SK-N-SH treated with all-trans-retinoic acid at 6 μM for 48 hours (cell line): Measurements from ENCODE around the gene STATH.

Experiments
- ATAC-seq: fragments of 200-7000 bp; cut with Tn5 transposase; 3 replicates; pipeline ENCODE4 v1.9.1; 2020; ENCODE audit warnings: mild to moderate bottlenecking, moderate library complexity
- BACH2 ChIP-seq: fragments of 250-450 bp; sonication (Bioruptor Pico); IDR thresholded peaks from 2 replicates; pipeline ENCODE4 v1.9.0; 2021; ENCODE audit warnings: mild to moderate bottlenecking, borderline replicate concordance
- CSDC2 ChIP-seq: fragments of 250-450 bp; sonication (Bioruptor Pico); IDR thresholded peaks from 2 replicates; pipeline ENCODE4 v1.5.0; 2020; ENCODE audit warnings: mild to moderate bottlenecking, moderate library complexity
- ESRRG ChIP-seq: fragments of 250-450 bp; sonication (Bioruptor Pico); IDR thresholded peaks from 2 replicates; pipeline ENCODE4 v1.6.1; 2021; ENCODE audit warnings: mild to moderate bottlenecking
- GLIS3 ChIP-seq: fragments of 250-450 bp; sonication (Bioruptor Pico); IDR thresholded peaks from 2 replicates; pipeline ENCODE4 v1.5.0; 2020; ENCODE audit warnings: mild to moderate bottlenecking, moderate library complexity
- ISL1 ChIP-seq: fragments of 250-450 bp; sonication (Bioruptor Pico); IDR thresholded peaks from 2 replicates; pipeline ENCODE4 v2.1.2; 2022; ENCODE audit warnings: mild to moderate bottlenecking, moderate library complexity
- OSR1 ChIP-seq: fragments of 250-450 bp; sonication (Bioruptor Pico); IDR thresholded peaks from 2 replicates; pipeline ENCODE4 v1.8.0; 2022; ENCODE audit warnings: moderate library complexity, mild to moderate bottlenecking, inconsistent platforms
- PPARA ChIP-seq: fragments of 250-450 bp; sonication (Bioruptor Pico); IDR thresholded peaks from 2 replicates; pipeline ENCODE4 v1.5.0; 2020; ENCODE audit warnings: mild to moderate bottlenecking, borderline replicate concordance
- RARB ChIP-seq: fragments of 250-450 bp; sonication (Bioruptor Pico); IDR thresholded peaks from 2 replicates; pipeline ENCODE4 v1.8.0; 2021; ENCODE audit warnings: mild to moderate bottlenecking, moderate library complexity
- SNAI2 ChIP-seq: fragments of 250-450 bp; sonication (Bioruptor Pico); IDR thresholded peaks from 2 replicates; pipeline ENCODE4 v1.5.0; 2020; ENCODE audit warnings: mild to moderate bottlenecking, moderate library complexity
- TCF4 ChIP-seq: fragments of 250-450 bp; sonication (Bioruptor Pico); IDR thresholded peaks from 2 replicates; pipeline ENCODE4 v1.8.0; 2021; ENCODE audit warnings: mild to moderate bottlenecking, moderate library complexity, borderline replicate concordance
- TOX ChIP-seq: fragments of 250-450 bp; sonication (Bioruptor Pico); IDR thresholded peaks from 2 replicates; pipeline ENCODE4 v1.8.0; 2021; ENCODE audit warnings: mild to moderate bottlenecking, moderate library complexity, borderline replicate concordance
- ZC3H10 ChIP-seq: fragments of 250-450 bp; sonication (Bioruptor Pico); IDR thresholded peaks from 2 replicates; pipeline ENCODE4 v1.5.1; 2021; ENCODE audit warnings: mild to moderate bottlenecking, moderate library complexity
- ZFP30 ChIP-seq: fragments of 450-650 bp; formaldehyde crosslinking; IDR thresholded peaks from 2 replicates; pipeline ENCODE4 v1.5.0; 2022; ENCODE audit warnings: mild to moderate bottlenecking, moderate library complexity
- ZNF565 ChIP-seq: fragments of 450-650 bp; formaldehyde crosslinking; conservative IDR thresholded peaks from 2 replicates; pipeline ENCODE4 v1.5.0; 2020; ENCODE audit warnings: low read depth, mild to moderate bottlenecking, moderate library complexity
- ZNF70 ChIP-seq: fragments of 450-650 bp; formaldehyde crosslinking; IDR thresholded peaks from 2 replicates; pipeline ENCODE4 v1.5.0; 2020; ENCODE audit warnings: mild to moderate bottlenecking, moderate library complexity
- ZNF8 ChIP-seq: fragments of 450-650 bp; formaldehyde crosslinking; IDR thresholded peaks from 2 replicates; pipeline ENCODE4 v1.5.0; 2020; ENCODE audit warnings: mild to moderate bottlenecking, moderate library complexity
- TF ChIP-seq, protein P1 (sequence below): fragments of 250-450 bp; sonication (Bioruptor Pico); IDR thresholded peaks from 2 replicates; pipeline ENCODE4 v1.5.1; 2021; ENCODE audit warnings: mild to moderate bottlenecking, moderate library complexity
- TF ChIP-seq, protein P2 (sequence below): fragments of 250-450 bp; sonication (Bioruptor Pico); IDR thresholded peaks from 2 replicates; pipeline ENCODE4 v1.8.0; 2021; ENCODE audit warnings: low read depth, mild to moderate bottlenecking, moderate library complexity, borderline replicate concordance
- TF ChIP-seq, protein P3 (sequence below): fragments of 250-450 bp; sonication (Bioruptor Pico); IDR thresholded peaks from 2 replicates; pipeline ENCODE4 v1.5.1; 2020; ENCODE audit warnings: low read depth, mild to moderate bottlenecking, moderate library complexity
- TF ChIP-seq, protein P4 (sequence below): fragments of 250-450 bp; sonication (Bioruptor Pico); IDR thresholded peaks from 2 replicates; pipeline ENCODE4 v1.8.0; 2020; ENCODE audit warnings: mild to moderate bottlenecking, moderate library complexity, borderline replicate concordance

The STATH gene

DNA sequence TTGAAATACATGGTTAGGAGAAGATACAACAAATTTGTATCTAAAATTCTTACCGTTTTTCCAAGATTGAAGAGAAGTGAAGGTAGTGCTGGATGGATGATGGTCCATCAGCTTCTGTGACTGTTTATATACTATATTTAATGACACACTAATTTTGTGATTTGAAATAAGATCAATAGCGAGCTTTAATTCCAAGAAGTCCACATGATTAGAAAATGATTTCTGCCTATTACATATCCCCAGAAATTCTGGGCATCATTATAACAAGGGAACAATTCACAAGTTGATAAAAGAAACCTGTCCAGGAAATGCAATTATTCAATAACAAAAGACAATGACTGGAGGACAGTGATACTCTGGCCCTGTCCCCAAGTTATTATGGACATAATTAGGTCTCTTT is 30.1 kb upstream of the STATH start, which contains the start of gene CSN2:
Gene CSN2, minus strand, starts transcription at position 101 of the 400 bp plus-strand sequence. CDS start 4,733 bp downstream, outside the sequence.
- no peak for ATAC-seq
- TF ChIP-seq PPARA (CRISPR knock-in tag) (no peak), ZC3H10 (CRISPR knock-in tag) (no peak), CSDC2 (CRISPR knock-in tag) (no peak), ESRRG (CRISPR knock-in tag) (no peak)

- ATAC-seq, result no peak
- TF ChIP-seq ZNF565 (CRISPR knock-in tag) (no peak), TCF4 (CRISPR knock-in tag) (no peak), SNAI2 (CRISPR knock-in tag) (no peak), PPARA (CRISPR knock-in tag) (no peak), ESRRG (CRISPR knock-in tag) (no peak), ISL1 (CRISPR knock-in tag) (no peak), ZFP30 (CRISPR knock-in tag) (no peak), ZNF8 (no peak), RARB (CRISPR knock-in tag) (no peak), CSDC2 (CRISPR knock-in tag) (no peak), GLIS3 (no peak)
- TF ChIP-seq, protein P1, sequence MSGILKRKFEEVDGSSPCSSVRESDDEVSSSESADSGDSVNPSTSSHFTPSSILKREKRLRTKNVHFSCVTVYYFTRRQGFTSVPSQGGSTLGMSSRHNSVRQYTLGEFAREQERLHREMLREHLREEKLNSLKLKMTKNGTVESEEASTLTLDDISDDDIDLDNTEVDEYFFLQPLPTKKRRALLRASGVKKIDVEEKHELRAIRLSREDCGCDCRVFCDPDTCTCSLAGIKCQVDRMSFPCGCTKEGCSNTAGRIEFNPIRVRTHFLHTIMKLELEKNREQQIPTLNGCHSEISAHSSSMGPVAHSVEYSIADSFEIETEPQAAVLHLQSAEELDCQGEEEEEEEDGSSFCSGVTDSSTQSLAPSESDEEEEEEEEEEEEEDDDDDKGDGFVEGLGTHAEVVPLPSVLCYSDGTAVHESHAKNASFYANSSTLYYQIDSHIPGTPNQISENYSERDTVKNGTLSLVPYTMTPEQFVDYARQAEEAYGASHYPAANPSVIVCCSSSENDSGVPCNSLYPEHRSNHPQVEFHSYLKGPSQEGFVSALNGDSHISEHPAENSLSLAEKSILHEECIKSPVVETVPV, result no peak
- TF ChIP-seq, protein P2, sequence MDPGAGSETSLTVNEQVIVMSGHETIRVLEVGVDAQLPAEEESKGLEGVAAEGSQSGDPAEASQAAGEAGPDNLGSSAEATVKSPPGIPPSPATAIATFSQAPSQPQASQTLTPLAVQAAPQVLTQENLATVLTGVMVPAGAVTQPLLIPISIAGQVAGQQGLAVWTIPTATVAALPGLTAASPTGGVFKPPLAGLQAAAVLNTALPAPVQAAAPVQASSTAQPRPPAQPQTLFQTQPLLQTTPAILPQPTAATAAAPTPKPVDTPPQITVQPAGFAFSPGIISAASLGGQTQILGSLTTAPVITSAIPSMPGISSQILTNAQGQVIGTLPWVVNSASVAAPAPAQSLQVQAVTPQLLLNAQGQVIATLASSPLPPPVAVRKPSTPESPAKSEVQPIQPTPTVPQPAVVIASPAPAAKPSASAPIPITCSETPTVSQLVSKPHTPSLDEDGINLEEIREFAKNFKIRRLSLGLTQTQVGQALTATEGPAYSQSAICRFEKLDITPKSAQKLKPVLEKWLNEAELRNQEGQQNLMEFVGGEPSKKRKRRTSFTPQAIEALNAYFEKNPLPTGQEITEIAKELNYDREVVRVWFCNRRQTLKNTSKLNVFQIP (CRISPR knock-in tag), result no peak
- TF ChIP-seq, protein P3, sequence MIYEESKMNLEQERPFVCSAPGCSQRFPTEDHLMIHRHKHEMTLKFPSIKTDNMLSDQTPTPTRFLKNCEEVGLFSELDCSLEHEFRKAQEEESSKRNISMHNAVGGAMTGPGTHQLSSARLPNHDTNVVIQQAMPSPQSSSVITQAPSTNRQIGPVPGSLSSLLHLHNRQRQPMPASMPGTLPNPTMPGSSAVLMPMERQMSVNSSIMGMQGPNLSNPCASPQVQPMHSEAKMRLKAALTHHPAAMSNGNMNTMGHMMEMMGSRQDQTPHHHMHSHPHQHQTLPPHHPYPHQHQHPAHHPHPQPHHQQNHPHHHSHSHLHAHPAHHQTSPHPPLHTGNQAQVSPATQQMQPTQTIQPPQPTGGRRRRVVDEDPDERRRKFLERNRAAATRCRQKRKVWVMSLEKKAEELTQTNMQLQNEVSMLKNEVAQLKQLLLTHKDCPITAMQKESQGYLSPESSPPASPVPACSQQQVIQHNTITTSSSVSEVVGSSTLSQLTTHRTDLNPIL (CRISPR knock-in tag), result no peak
- TF ChIP-seq, protein P4, sequence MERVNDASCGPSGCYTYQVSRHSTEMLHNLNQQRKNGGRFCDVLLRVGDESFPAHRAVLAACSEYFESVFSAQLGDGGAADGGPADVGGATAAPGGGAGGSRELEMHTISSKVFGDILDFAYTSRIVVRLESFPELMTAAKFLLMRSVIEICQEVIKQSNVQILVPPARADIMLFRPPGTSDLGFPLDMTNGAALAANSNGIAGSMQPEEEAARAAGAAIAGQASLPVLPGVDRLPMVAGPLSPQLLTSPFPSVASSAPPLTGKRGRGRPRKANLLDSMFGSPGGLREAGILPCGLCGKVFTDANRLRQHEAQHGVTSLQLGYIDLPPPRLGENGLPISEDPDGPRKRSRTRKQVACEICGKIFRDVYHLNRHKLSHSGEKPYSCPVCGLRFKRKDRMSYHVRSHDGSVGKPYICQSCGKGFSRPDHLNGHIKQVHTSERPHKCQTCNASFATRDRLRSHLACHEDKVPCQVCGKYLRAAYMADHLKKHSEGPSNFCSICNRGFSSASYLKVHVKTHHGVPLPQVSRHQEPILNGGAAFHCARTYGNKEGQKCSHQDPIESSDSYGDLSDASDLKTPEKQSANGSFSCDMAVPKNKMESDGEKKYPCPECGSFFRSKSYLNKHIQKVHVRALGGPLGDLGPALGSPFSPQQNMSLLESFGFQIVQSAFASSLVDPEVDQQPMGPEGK (CRISPR knock-in tag), result no peak
Measured at GRCh38 chr4:69970071-69970470, 25.7 kb upstream of the STATH start.

DNA sequence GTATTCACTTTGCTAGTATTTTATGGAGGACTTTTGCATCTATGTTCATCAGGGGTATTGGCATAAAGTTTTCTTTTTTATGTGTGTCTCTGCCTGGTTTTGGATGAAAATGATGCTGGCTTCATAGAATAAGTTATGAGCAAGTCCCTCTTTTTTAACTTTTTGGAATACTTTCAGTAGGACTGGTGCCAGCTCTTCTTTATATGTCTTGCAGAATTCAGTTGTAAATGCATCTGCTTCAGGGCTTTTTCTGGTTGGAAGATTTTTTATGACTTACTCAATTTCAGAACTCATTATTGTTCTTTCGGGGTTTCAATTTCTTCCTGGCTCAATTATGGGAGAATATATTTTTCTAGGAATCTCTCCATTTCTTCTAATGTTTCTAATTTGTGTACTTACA is 21.1 kb upstream of the STATH start:
- ATAC-seq, result no peak
- TF ChIP-seq, protein P4 (CRISPR knock-in tag), result no peak
- no peak for TF ChIP-seq ZNF70 (CRISPR knock-in tag)
- TF ChIP-seq ZFP30 (CRISPR knock-in tag), result no peak
- no peak for TF ChIP-seq CSDC2 (CRISPR knock-in tag)
- TF ChIP-seq, protein P3 (CRISPR knock-in tag), result no peak
- TF ChIP-seq ZNF565 (CRISPR knock-in tag), result no peak
- TF ChIP-seq ZNF8, result no peak
- no peak for TF ChIP-seq ZC3H10 (CRISPR knock-in tag)
- TF ChIP-seq TOX (CRISPR knock-in tag), result no peak
- TF ChIP-seq OSR1, result no peak
- TF ChIP-seq BACH2 (CRISPR knock-in tag), result no peak
- TF ChIP-seq TCF4 (CRISPR knock-in tag), result no peak
